K562 (cell line): Measurements from ENCODE around the gene TSTD1. TPM values are rescaled to one million over a fixed set of nuclear protein-coding genes. Genes with fewer than 3 reads are reported as not detected.
A peak's percentile ranks its signal among the peaks of the same experiment; 100 is the strongest.

Experiments used
- ATF1 ChIP-seq, 2 experiments: fragments of 450-650 bp in 1 of 2; IDR thresholded peaks; 2 replicates each; pipeline ENCODE4 v1.6.1; 2016; ENCODE audit warnings: missing compliant biosample characterization in 1 of 2, missing genetic modification characterization in 1 of 2
- ATF3 ChIP-seq, 2 experiments: fragments of 450-650 bp in 1 of 2; sonication (generic) in 1 of 2; formaldehyde crosslinking in 1 of 2; IDR thresholded peaks in 1 of 2; conservative IDR thresholded peaks in 1 of 2; 2 replicates each; pipeline versions ENCODE4 v1.6.1 to v1.8.1; 2016 to 2023; ENCODE audit warnings: mild to moderate bottlenecking in 2 of 2, moderate library complexity in 2 of 2, inconsistent platforms in 1 of 2, missing genetic modification reagents in 1 of 2
- CHD1 ChIP-seq: fragments of 200-600 bp; sonication (generic); IDR thresholded peaks from one replicate; pipeline ENCODE4 v1.6.1; 2012; ENCODE audit warnings: mild to moderate bottlenecking, moderate library complexity, low read length, inconsistent platforms
- CTBP1 ChIP-seq: fragments of 450-650 bp; IDR thresholded peaks from 2 replicates; pipeline ENCODE4 v1.6.1; 2016; ENCODE audit warnings: borderline replicate concordance
- EP400 ChIP-seq: fragments of 450-650 bp; IDR thresholded peaks from 2 replicates; pipeline ENCODE4 v1.6.1; 2017; ENCODE audit warnings: antibody characterized with exemption, mild to moderate bottlenecking, moderate library complexity
- FOXM1 ChIP-seq, 2 experiments: fragments of 450-650 bp in 1 of 2; sonication (generic) in 1 of 2; formaldehyde crosslinking in 1 of 2; IDR thresholded peaks; 2 replicates each; pipeline versions ENCODE4 v1.6.1 to v1.9.0; 2017 to 2022; ENCODE audit warnings: low read depth in 2 of 2, mild to moderate bottlenecking in 2 of 2, missing genetic modification reagents in 1 of 2, moderate library complexity in 1 of 2
- HMGN3 ChIP-seq: IDR thresholded peaks from 2 replicates; pipeline ENCODE4 v1.6.1; 2011; ENCODE audit warnings: borderline replicate concordance, low read depth, mild to moderate bottlenecking, mixed read lengths, low read length; ENCODE audit not compliant: insufficient read length; ENCODE audit errors: extremely low read depth
- HMGXB4 ChIP-seq: sonication (generic); formaldehyde crosslinking; IDR thresholded peaks from 2 replicates; pipeline ENCODE4 v1.8.1; 2023; ENCODE audit warnings: mild to moderate bottlenecking, missing genetic modification reagents
- KHSRP ChIP-seq: fragments of 450-650 bp; IDR thresholded peaks from 2 replicates; pipeline ENCODE4 v1.6.1; 2017
- MBD2 ChIP-seq: sonication (generic); IDR thresholded peaks from 2 replicates; pipeline ENCODE4 v1.6.1; 2016; ENCODE audit warnings: low read depth, borderline replicate concordance
- MYC ChIP-seq, 2 experiments: fragments of 250-450 bp in 1 of 2; sonication (Bioruptor Pico) in 1 of 2; IDR thresholded peaks; 2 replicates each; pipeline versions ENCODE4 v1.5.1 to v1.6.1; 2012 to 2021; ENCODE audit warnings: low read depth in 2 of 2, borderline replicate concordance in 1 of 2, improper control_type of control experiment in 1 of 2, low read length in 1 of 2, mild to moderate bottlenecking in 1 of 2, moderate library complexity in 1 of 2
- NELFE ChIP-seq: IDR thresholded peaks from 2 replicates; pipeline ENCODE4 v1.6.1; 2011; ENCODE audit warnings: mild to moderate bottlenecking; ENCODE audit not compliant: insufficient read depth, insufficient read length
- NFRKB ChIP-seq: fragments of 450-650 bp; IDR thresholded peaks from 2 replicates; pipeline ENCODE4 v1.6.1; 2016; ENCODE audit warnings: low read depth
- NR1H2 ChIP-seq: sonication (generic); formaldehyde crosslinking; IDR thresholded peaks from 2 replicates; pipeline ENCODE4 v1.4.0; 2020; ENCODE audit warnings: mild to moderate bottlenecking, missing genetic modification reagents
- NR2C1 ChIP-seq, 2 experiments: fragments of 450-650 bp; IDR thresholded peaks; 2 replicates each; pipeline ENCODE4 v1.6.1; 2017; ENCODE audit warnings: mild to moderate bottlenecking in 2 of 2, antibody characterized with exemption in 1 of 2, inconsistent platforms in 1 of 2, missing compliant biosample characterization in 1 of 2, missing genetic modification characterization in 1 of 2
- OTX1 ChIP-seq: fragments of 450-650 bp; formaldehyde crosslinking; IDR thresholded peaks from 2 replicates; pipeline ENCODE4 v1.4.0; 2022; ENCODE audit warnings: mild to moderate bottlenecking
- PRDM10 ChIP-seq: fragments of 450-650 bp; IDR thresholded peaks from 2 replicates; pipeline ENCODE4 v1.6.1; 2018; ENCODE audit not compliant: partially characterized antibody
- ZBTB8A ChIP-seq: fragments of 450-650 bp; IDR thresholded peaks from 2 replicates; pipeline ENCODE4 v1.6.1; 2018; ENCODE audit warnings: mild to moderate bottlenecking, moderate library complexity; ENCODE audit not compliant: partially characterized antibody
- ZEB2 ChIP-seq: fragments of 450-650 bp; IDR thresholded peaks from 2 replicates; pipeline ENCODE4 v1.6.1; 2016
- ZNF444 ChIP-seq: fragments of 250-450 bp; sonication (Bioruptor Pico); IDR thresholded peaks from 2 replicates; pipeline ENCODE4 v1.4.0; 2020; ENCODE audit warnings: mild to moderate bottlenecking, moderate library complexity
- polyA plus RNA-seq, 8 experiments: library from polyadenylated mRNA; depleted of rRNA in 4 of 8; stranded (reverse) in 5 of 8; unstranded in 3 of 8; fragments of >200 nt; fragmentation: Nextera tagmentation in 2 of 8; fragmentation: Illumina TruSeq in 1 of 8; extraction: Ambion mirVana in 2 of 8; extraction: Trizol in 1 of 8; gene quantifications; 2 replicates each; pipeline versions ENCODE4 v1.2.1 to v1.2.3, GENCODE V29; 2011 to 2014; ENCODE audit warnings: inconsistent platforms in 1 of 8, missing spikeins in 1 of 8
- total RNA-seq, 7 experiments: library from RNA; depleted of rRNA in 6 of 7; stranded (reverse); fragments of >200 nt in 6 of 7; fragmentation: Illumina TruSeq in 2 of 7; extraction: Trizol in 2 of 7; gene quantifications; 2 replicates each; pipeline versions ENCODE4 v1.2.1 to v1.2.3, GENCODE V29; 2011 to 2021; ENCODE audit warnings: low replicate concordance in 1 of 7

The TSTD1 gene
- total and polyA plus RNA-seq, 9 of the 15 experiments (the other 6 are each of a cell fraction or from before 2014, with no cell fraction given) = 0.23 to 0.53 TPM; not detected in 7

- peak; percentile 77 for TF ChIP-seq MBD2
- TF ChIP-seq ATF1 (CRISPR knock-in tag; IDR thresholded peaks at IDR 0.05) = no peak
- peak; percentile 91 for TF ChIP-seq ATF1 (tag; IDR thresholded peaks at IDR 0.05)
- no peak for TF ChIP-seq ZBTB8A
- TF ChIP-seq MYC (IDR thresholded peaks at IDR 0.05; ENCODE audit: low read depth, low read length) = peak; percentile 53
- TF ChIP-seq MYC (CRISPR knock-in tag; IDR thresholded peaks at IDR 0.05; ENCODE audit: borderline replicate concordance, low read depth) = peak; percentile 45; the same call in 1 of the 2 replicates
- TF ChIP-seq ATF3 (IDR thresholded peaks at IDR 0.05) = peak; percentile 72; the same call in 1 of the 2 replicates
- no peak for TF ChIP-seq ATF3 (CRISPR knock-in tag; conservative IDR thresholded peaks at IDR 0.05)
- TF ChIP-seq KHSRP = no peak
- no peak for TF ChIP-seq HMGN3
- peak; percentile 41; the same call in 1 of the 2 replicates for TF ChIP-seq FOXM1 (IDR thresholded peaks at IDR 0.05; ENCODE audit: low read depth)
- 0 out of 2 replicates have a peak, but pooled peaks have one; percentile 26 for TF ChIP-seq FOXM1 (CRISPR knock-in tag; IDR thresholded peaks at IDR 0.05; ENCODE audit: low read depth)
- no peak for TF ChIP-seq HMGXB4
- TF ChIP-seq NR1H2 (CRISPR knock-in tag) = no peak
- no peak for TF ChIP-seq ZNF444
- TF ChIP-seq OTX1 = peak; percentile 73; the same call in 1 of the 2 replicates
- peak; percentile 46 for TF ChIP-seq NR2C1 (IDR thresholded peaks at IDR 0.05)
- peak; percentile 56; the same call in 1 of the 2 replicates for TF ChIP-seq NR2C1 (tag; IDR thresholded peaks at IDR 0.05)
- TF ChIP-seq EP400 = peak; percentile 81
- peak; percentile 29 for TF ChIP-seq CHD1
- TF ChIP-seq PRDM10 = peak; percentile 78
- no peak for TF ChIP-seq NELFE
- peak; percentile 85 for TF ChIP-seq NFRKB
- TF ChIP-seq CTBP1 = peak; percentile 89
- TF ChIP-seq ZEB2 = peak; percentile 75
Observed at GRCh38 chr1:161013488-161014230, 25.1 kb downstream of the TSTD1 start (continued).
